ENCODE data around the gene HOXD12.

DNA sequence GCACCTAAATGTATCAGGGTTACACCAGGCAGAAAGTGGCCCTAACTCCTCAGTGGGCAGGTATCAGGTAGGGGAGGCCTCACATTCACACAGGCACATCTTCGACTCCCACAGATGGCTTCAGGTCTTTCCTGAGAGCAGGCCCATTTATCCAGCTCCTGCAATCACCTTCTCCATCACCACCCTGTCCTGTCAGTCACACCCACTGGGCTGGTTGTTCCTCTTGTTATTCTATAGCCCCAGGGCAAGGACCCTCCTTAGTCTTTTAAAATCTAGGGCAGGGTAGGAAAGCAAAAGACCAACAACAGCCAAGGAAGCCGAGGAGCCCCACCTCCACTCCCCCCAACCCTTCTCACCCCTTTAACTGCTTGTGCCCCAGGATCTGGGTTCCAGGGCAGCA is 42.7 kb downstream of the HOXD12 start:
- TF ChIP-seq, protein P1, sequence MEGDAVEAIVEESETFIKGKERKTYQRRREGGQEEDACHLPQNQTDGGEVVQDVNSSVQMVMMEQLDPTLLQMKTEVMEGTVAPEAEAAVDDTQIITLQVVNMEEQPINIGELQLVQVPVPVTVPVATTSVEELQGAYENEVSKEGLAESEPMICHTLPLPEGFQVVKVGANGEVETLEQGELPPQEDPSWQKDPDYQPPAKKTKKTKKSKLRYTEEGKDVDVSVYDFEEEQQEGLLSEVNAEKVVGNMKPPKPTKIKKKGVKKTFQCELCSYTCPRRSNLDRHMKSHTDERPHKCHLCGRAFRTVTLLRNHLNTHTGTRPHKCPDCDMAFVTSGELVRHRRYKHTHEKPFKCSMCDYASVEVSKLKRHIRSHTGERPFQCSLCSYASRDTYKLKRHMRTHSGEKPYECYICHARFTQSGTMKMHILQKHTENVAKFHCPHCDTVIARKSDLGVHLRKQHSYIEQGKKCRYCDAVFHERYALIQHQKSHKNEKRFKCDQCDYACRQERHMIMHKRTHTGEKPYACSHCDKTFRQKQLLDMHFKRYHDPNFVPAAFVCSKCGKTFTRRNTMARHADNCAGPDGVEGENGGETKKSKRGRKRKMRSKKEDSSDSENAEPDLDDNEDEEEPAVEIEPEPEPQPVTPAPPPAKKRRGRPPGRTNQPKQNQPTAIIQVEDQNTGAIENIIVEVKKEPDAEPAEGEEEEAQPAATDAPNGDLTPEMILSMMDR (conservative IDR thresholded peaks at IDR 0.05; ENCODE audit: low read depth, low read length): no peak
- TF ChIP-seq EZH2 (IDR thresholded peaks at IDR 0.05; ENCODE audit: borderline replicate concordance, low read depth, low read length, poor library complexity, severe bottlenecking): no peak
